ENCODE results near the gene GBE1.

The GBE1 gene

DNA sequence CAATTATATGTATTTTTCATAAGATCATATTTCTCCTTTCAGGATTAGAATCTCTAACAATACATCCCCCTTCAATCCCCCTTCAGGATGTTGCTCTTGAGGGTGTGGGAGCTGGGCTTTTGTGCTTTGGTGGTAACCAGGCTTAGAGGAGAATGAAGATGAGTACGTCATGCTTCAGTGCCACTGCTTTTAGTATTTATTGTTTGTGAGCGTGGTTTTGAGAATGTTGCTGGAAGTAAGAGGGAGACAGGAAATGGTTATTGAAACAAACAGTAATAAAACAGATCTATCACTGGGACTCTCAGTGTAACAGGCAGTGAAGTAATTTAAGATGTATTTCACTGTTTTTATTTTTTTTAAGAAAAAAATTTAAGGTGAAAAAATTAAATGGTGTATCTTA is 35.3 kb downstream of the GBE1 start:
- TF ChIP-seq, protein P1, sequence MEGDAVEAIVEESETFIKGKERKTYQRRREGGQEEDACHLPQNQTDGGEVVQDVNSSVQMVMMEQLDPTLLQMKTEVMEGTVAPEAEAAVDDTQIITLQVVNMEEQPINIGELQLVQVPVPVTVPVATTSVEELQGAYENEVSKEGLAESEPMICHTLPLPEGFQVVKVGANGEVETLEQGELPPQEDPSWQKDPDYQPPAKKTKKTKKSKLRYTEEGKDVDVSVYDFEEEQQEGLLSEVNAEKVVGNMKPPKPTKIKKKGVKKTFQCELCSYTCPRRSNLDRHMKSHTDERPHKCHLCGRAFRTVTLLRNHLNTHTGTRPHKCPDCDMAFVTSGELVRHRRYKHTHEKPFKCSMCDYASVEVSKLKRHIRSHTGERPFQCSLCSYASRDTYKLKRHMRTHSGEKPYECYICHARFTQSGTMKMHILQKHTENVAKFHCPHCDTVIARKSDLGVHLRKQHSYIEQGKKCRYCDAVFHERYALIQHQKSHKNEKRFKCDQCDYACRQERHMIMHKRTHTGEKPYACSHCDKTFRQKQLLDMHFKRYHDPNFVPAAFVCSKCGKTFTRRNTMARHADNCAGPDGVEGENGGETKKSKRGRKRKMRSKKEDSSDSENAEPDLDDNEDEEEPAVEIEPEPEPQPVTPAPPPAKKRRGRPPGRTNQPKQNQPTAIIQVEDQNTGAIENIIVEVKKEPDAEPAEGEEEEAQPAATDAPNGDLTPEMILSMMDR (IDR thresholded peaks at IDR 0.05; ENCODE audit: insufficient read depth, low read length, missing control alignments), result no peak
- DNase-seq (ENCODE audit: low read depth, low spot score), result no peak
- ChIA-PET POLR2A (no interaction called here), CTCF (no interaction called here)
- H3K4me3 ChIP-seq (ENCODE audit: low read depth, low read length), result no peak overlapping the region

GRCh38 chr3:81723732-81724313 is 37.6 kb downstream of the GBE1 start:
- DNase-seq (ENCODE audit: low read depth, low spot score), result no peak
- no peak overlapping the region for H3K4me3 ChIP-seq (ENCODE audit: low read depth, low read length)
- TF ChIP-seq, protein P1 (IDR thresholded peaks at IDR 0.05; ENCODE audit: insufficient read depth, low read length, missing control alignments), result no peak
- CTCF ChIA-PET, result no interaction called here
- POLR2A ChIA-PET, result no interaction called here

- H3K4me3 ChIP-seq (ENCODE audit: low read depth, low read length), result no peak overlapping the region
- ChIA-PET CTCF (interaction anchor here (1.0 to 1.3 kb wide), 2 partner anchors 13 to 36 kb away, joined by 3 to 4 read pairs; no protein-coding TSS in a partner anchor), POLR2A (no interaction called here)
- TF ChIP-seq, protein P1 (IDR thresholded peaks at IDR 0.05; ENCODE audit: insufficient read depth, low read length, missing control alignments), result no peak
- no peak for DNase-seq (ENCODE audit: low read depth, low spot score)
Observed at GRCh38 chr3:81718311-81718710, 43.1 kb downstream of the GBE1 start.

DNA sequence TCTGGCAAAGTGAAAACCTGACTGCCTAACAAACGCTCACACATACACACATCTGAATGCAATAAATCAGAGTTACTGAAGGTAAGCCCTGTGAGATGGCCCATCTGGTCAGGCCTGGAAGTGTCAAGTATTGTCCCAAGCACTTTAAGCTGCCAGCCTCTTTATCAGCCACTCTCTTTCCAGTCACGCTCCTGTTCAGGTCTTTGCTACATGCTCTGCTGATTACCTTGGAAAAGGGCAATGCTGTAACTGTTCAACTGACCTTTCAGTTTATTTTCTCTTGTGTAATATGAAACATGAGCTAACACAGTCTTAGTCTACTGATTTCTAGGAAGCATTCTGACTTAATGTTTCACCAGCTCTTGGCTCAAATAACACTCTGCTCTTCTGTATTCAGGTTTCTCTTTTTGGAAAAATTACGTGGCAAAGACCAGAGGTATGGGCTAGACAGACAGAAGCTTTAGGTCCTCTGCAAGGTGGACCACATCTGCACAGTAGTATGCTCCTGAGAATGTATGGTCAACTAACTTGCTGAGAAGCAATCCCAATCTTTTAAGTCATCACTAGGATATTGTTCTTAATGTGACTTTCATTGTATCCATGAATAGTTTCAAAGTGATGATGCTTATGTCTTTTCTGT is 44.5 kb downstream of the GBE1 start:
- POLR2A ChIA-PET, result no interaction called here
- TF ChIP-seq, protein P1 (IDR thresholded peaks at IDR 0.05; ENCODE audit: insufficient read depth, low read length, missing control alignments), result no peak
- H3K4me3 ChIP-seq (ENCODE audit: low read depth, low read length), result no peak overlapping the region
- no peak for DNase-seq (ENCODE audit: low read depth, low spot score)
- CTCF ChIA-PET, result interaction anchor here (0.6 to 0.9 kb wide), 2 partner anchors 16 to 39 kb away, joined by 3 to 4 read pairs; no protein-coding TSS in a partner anchor

GRCh38 chr3:81713031-81713430 is 48.4 kb downstream of the GBE1 start:
- ChIA-PET POLR2A (no interaction called here), CTCF (no interaction called here)
- H3K4me3 ChIP-seq (ENCODE audit: low read depth, low read length), result no peak overlapping the region
- TF ChIP-seq, protein P1 (IDR thresholded peaks at IDR 0.05; ENCODE audit: insufficient read depth, low read length, missing control alignments), result no peak
- DNase-seq (ENCODE audit: low read depth, low spot score), result no peak

- H3K4me3 ChIP-seq (ENCODE audit: low read depth, low read length), result no peak overlapping the region
- TF ChIP-seq, protein P1 (IDR thresholded peaks at IDR 0.05; ENCODE audit: insufficient read depth, low read length, missing control alignments), result no peak
- POLR2A ChIA-PET, result no interaction called here
- CTCF ChIA-PET, result no interaction called here
- DNase-seq (ENCODE audit: low read depth, low spot score), result no peak
Observed at GRCh38 chr3:81709606-81710005, 51.8 kb downstream of the GBE1 start.
